Colonic mucosa (tissue), 4 donors: ENCODE measurements around the gene CHURC1. TPM values are rescaled to one million over a fixed set of nuclear protein-coding genes. Genes with fewer than 3 reads are reported as not detected.

Experiments used
- DNase-seq: peaks from one replicate; pipeline ENCODE4 v3.0.0-alpha.2; 2020
- H3K27ac ChIP-seq: fragments of 200-600 bp; one replicate; pipeline ENCODE4 v1.8.0; 2021
- H3K27me3 ChIP-seq: fragments of 200-600 bp; one replicate; pipeline ENCODE4 v1.8.0; 2021
- H3K36me3 ChIP-seq: fragments of 200-600 bp; one replicate; pipeline ENCODE4 v1.8.0; 2021
- H3K4me1 ChIP-seq: fragments of 200-600 bp; one replicate; pipeline ENCODE4 v1.8.0; 2021; ENCODE audit warnings: mild to moderate bottlenecking
- H3K4me3 ChIP-seq: fragments of 200-600 bp; one replicate; pipeline ENCODE4 v1.8.0; 2021
- H3K9ac ChIP-seq, 2 donors: one replicate each; pipeline ENCODE4 v1.7.0; 2013; ENCODE audit warnings: control low read depth in 2 of 2, low read depth in 2 of 2, low read length in 2 of 2
- H3K9me3 ChIP-seq: fragments of 200-600 bp; one replicate; pipeline ENCODE4 v1.8.0; 2021
- CTCF ChIP-seq: fragments of 200-600 bp; IDR thresholded peaks from one replicate; pipeline ENCODE4 v1.8.0; 2022; ENCODE audit warnings: antibody characterized with exemption, mild to moderate bottlenecking
- intact Hi-C: fragments of 100-400 bp; cut with DNase I; formaldehyde crosslinking; loops from one replicate; pipeline ENCODE4 v1.14.1; 2022
- total RNA-seq, 2 donors: library from RNA; stranded (reverse); fragmentation: NEBNext Ultra II Directional in 1 of 2; extraction: Animal tissue kit (Norgen Biotek cat#: 25700) in 1 of 2; gene quantifications; one replicate each; pipeline ENCODE4 v1.2.1, GENCODE V29; 2021
- donor health status: healthy.
- donor health status: DM: no; HTN: no; CAD: no.
- donor health status: DM: no; HTN: no; CAD: no.

CHURC1 gene
- total RNA-seq, 2 donors from 2014 or later, result 46.5 to 57.7 TPM

GRCh38 chr14:64889352-64889751 is 24.9 kb upstream of the CHURC1 start:
- H3K4me3 ChIP-seq, result no peak overlapping the region
- TF ChIP-seq CTCF, result no peak
- H3K27ac ChIP-seq, result no peak overlapping the region
- DNase-seq, result no peak
- H3K36me3 ChIP-seq, result no peaks in the 10 kb centered on the region
- no peaks in the 10 kb centered on the region for H3K27me3 ChIP-seq
- no peaks in the 10 kb centered on the region for H3K4me1 ChIP-seq
- no peaks in the 10 kb centered on the region for H3K9me3 ChIP-seq
- no peak overlapping the region for H3K9ac ChIP-seq
- intact Hi-C loops, result no loop called here

- Histone ChIP-seq H3K4me3 (no peak overlapping the region), H3K4me1 (no peaks in the 10 kb centered on the region), H3K9ac (no peak overlapping the region), H3K36me3 (no peaks in the 10 kb centered on the region), H3K9me3 (no peaks in the 10 kb centered on the region), H3K27ac (no peak overlapping the region), H3K27me3 (no peaks in the 10 kb centered on the region)
- intact Hi-C loops, result loop anchor here (5.0 kb wide), 2 partner anchors 69 to 219 kb away; no protein-coding TSS in a partner anchor
- no peak for TF ChIP-seq CTCF
- DNase-seq, result no peak
Observed at GRCh38 chr14:64891173-64891838, 22.9 kb upstream of the CHURC1 start.

DNA sequence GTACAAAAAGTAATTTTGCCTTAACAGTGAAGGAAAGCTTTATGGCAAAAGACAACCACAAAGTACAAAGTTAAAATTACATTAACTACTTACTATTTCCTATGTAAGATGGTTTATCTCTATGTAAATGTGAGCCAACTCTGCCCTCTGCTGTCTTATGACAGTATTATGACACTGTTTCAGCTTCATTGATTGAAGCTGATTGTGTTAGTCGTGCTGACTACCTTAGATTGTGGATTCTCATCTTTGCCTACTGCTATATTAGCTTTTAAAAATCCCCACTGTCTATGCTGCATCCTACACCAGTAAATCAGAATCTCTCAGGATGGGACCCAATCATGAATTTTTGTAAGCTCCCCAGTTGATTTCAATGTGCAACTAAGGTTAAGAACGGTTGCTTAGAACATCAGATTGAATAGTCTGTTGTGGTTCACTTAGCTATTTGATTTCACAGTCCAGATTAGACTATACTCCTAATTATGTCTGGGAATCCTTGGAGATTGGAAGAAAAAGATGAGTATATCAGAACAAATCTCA is 22.3 kb upstream of the CHURC1 start:
- no peak overlapping the region for H3K4me3 ChIP-seq
- peak; percentile 47 for TF ChIP-seq CTCF
- peak; percentile 46 for DNase-seq
- intact Hi-C loops, result loop anchor here (5.0 kb wide), 2 partner anchors 70 to 220 kb away; no protein-coding TSS in a partner anchor
- H3K4me1 ChIP-seq, result no peaks in the 10 kb centered on the region
- no peaks in the 10 kb centered on the region for H3K36me3 ChIP-seq
- no peaks in the 10 kb centered on the region for H3K9me3 ChIP-seq
- H3K27me3 ChIP-seq, result no peaks in the 10 kb centered on the region
- H3K27ac ChIP-seq, result no peak overlapping the region
- no peak overlapping the region for H3K9ac ChIP-seq

DNA sequence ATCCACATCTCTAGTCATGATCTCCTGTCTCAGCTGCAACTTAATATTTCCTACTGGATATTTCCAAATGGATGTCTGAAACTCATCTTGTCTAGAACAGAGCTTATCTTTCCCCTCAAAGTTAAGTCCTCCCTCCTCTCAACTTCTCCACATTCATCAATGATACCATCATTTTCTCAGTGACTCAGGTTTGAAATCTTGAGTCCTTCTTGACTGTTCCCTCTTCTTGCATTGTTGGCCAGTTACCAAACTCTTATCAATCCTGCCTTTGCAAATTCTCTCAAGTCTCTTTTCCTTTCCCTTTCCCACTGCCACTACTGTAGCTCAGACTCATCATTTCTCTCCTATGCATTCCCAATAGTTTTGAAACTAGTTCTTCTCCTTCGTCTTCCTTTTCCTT is 14.3 kb upstream of the CHURC1 start:
- Histone ChIP-seq H3K4me3 (no peak overlapping the region), H3K27ac (no peak overlapping the region), H3K9me3 (no peaks in the 10 kb centered on the region), H3K4me1 (no peaks in the 10 kb centered on the region), H3K27me3 (no peaks in the 10 kb centered on the region), H3K9ac (no peak overlapping the region), H3K36me3 (no peaks in the 10 kb centered on the region)
- intact Hi-C loops, result no loop called here
- TF ChIP-seq CTCF, result no peak
- DNase-seq, result no peak

GRCh38 chr14:64906022-64906421 is 8.2 kb upstream of the CHURC1 start:
- H3K4me1 ChIP-seq, result no peaks in the 10 kb centered on the region
- H3K27ac ChIP-seq, result no peak overlapping the region
- intact Hi-C loops, result no loop called here
- no peak overlapping the region for H3K4me3 ChIP-seq
- no peak overlapping the region for H3K9ac ChIP-seq
- H3K9me3 ChIP-seq, result no peaks in the 10 kb centered on the region
- no peak for DNase-seq
- no peaks in the 10 kb centered on the region for H3K27me3 ChIP-seq
- no peaks in the 10 kb centered on the region for H3K36me3 ChIP-seq
- TF ChIP-seq CTCF, result no peak
